Nephron progenitor cell (in vitro differentiated cells): ENCODE measurements around the gene COL5A2.
A peak's percentile ranks its signal among the peaks of the same experiment; 100 is the strongest.

ENCODE experiments used
- DNase-seq: peaks from one replicate; pipeline ENCODE4 v3.0.0; 2021
- H3K27ac Mint-ChIP-seq: 2 replicates; pipeline ENCODE4 v1.8.0; 2021; ENCODE audit warnings: mild to moderate bottlenecking, moderate library complexity, mixed read lengths
- H3K27me3 Mint-ChIP-seq: 2 replicates; pipeline ENCODE4 v1.8.0; 2021; ENCODE audit warnings: mild to moderate bottlenecking, low read depth, mixed read lengths; ENCODE audit not compliant: poor library complexity
- H3K36me3 Mint-ChIP-seq: 2 replicates; pipeline ENCODE4 v1.8.0; 2021; ENCODE audit warnings: low read depth, mixed read lengths
- H3K4me1 Mint-ChIP-seq: 2 replicates; pipeline ENCODE4 v1.8.0; 2021; ENCODE audit warnings: mixed read lengths
- H3K4me3 Mint-ChIP-seq: 2 replicates; pipeline ENCODE4 v1.8.0; 2021; ENCODE audit warnings: mild to moderate bottlenecking, moderate library complexity, mixed read lengths
- H3K9me3 Mint-ChIP-seq: 2 replicates; pipeline ENCODE4 v1.8.0; 2021; ENCODE audit warnings: mild to moderate bottlenecking, moderate library complexity, mixed read lengths
- TF ChIP-seq, protein P1 (sequence below): fragments of 200-600 bp; sonication (generic); IDR thresholded peaks from 2 replicates; pipeline ENCODE4 v1.5.0; 2021; ENCODE audit warnings: antibody characterized with exemption

The COL5A2 gene

GRCh38 chr2:189129971-189130370 is 49.6 kb downstream of the COL5A2 start:
- no peak overlapping the region for H3K4me3 Mint-ChIP-seq
- TF ChIP-seq, protein P1, sequence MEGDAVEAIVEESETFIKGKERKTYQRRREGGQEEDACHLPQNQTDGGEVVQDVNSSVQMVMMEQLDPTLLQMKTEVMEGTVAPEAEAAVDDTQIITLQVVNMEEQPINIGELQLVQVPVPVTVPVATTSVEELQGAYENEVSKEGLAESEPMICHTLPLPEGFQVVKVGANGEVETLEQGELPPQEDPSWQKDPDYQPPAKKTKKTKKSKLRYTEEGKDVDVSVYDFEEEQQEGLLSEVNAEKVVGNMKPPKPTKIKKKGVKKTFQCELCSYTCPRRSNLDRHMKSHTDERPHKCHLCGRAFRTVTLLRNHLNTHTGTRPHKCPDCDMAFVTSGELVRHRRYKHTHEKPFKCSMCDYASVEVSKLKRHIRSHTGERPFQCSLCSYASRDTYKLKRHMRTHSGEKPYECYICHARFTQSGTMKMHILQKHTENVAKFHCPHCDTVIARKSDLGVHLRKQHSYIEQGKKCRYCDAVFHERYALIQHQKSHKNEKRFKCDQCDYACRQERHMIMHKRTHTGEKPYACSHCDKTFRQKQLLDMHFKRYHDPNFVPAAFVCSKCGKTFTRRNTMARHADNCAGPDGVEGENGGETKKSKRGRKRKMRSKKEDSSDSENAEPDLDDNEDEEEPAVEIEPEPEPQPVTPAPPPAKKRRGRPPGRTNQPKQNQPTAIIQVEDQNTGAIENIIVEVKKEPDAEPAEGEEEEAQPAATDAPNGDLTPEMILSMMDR = no peak
- H3K4me1 Mint-ChIP-seq = peaks cover 37% of the 10 kb centered on the region
- DNase-seq = no peak
- H3K27me3 Mint-ChIP-seq = no peaks in the 10 kb centered on the region
- no peaks in the 10 kb centered on the region for H3K9me3 Mint-ChIP-seq
- H3K36me3 Mint-ChIP-seq = peaks cover 22% of the 10 kb centered on the region
- H3K27ac Mint-ChIP-seq = peak overlapping the region; percentile 27

GRCh38 chr2:189128970-189129369 is 50.6 kb downstream of the COL5A2 start:
- TF ChIP-seq, protein P1 = no peak
- H3K27ac Mint-ChIP-seq = peak overlapping the region; percentile 94

GRCh38 chr2:189127756-189128155 is 51.8 kb downstream of the COL5A2 start:
- no peak for DNase-seq
- Mint-ChIP-seq H3K9me3 (no peaks in the 10 kb centered on the region), H3K27me3 (no peaks in the 10 kb centered on the region), H3K36me3 (peaks cover 9% of the 10 kb centered on the region), H3K27ac (peak overlapping the region; percentile 21), H3K4me1 (peaks cover 31% of the 10 kb centered on the region), H3K4me3 (no peak overlapping the region)
- TF ChIP-seq, protein P1 = no peak

More at GRCh38 chr2:189128970-189129369, 50.6 kb downstream of the COL5A2 start:
- no peaks in the 10 kb centered on the region for H3K9me3 Mint-ChIP-seq
- peak overlapping the region; percentile 31 for H3K4me3 Mint-ChIP-seq
- DNase-seq = no peak
- H3K4me1 Mint-ChIP-seq = peaks cover 37% of the 10 kb centered on the region
- peaks cover 17% of the 10 kb centered on the region for H3K36me3 Mint-ChIP-seq
- no peaks in the 10 kb centered on the region for H3K27me3 Mint-ChIP-seq

DNA sequence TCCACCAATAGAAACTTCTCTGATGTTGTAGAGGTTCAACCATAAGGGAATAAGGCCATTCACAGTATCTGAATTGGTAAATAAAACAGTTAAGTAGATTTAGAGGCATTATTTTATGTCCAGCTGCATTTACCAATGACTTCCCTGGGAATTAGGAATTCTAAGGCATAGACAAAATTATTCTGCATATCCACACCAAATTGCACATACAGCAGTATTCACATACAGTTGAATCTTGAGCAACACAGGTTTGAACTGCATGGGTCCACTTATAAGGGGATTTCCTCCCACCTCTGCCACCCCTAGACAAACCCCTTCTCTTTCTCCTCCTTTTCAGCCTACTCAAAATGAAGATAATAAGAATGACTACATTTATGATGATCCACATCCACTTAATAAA is 54.4 kb downstream of the COL5A2 start:
- TF ChIP-seq, protein P1 = no peak
- Mint-ChIP-seq H3K27ac (no peak overlapping the region), H3K4me1 (peaks cover 31% of the 10 kb centered on the region), H3K9me3 (no peaks in the 10 kb centered on the region), H3K27me3 (no peaks in the 10 kb centered on the region), H3K36me3 (peaks cover 18% of the 10 kb centered on the region), H3K4me3 (no peak overlapping the region)
- no peak for DNase-seq

DNA sequence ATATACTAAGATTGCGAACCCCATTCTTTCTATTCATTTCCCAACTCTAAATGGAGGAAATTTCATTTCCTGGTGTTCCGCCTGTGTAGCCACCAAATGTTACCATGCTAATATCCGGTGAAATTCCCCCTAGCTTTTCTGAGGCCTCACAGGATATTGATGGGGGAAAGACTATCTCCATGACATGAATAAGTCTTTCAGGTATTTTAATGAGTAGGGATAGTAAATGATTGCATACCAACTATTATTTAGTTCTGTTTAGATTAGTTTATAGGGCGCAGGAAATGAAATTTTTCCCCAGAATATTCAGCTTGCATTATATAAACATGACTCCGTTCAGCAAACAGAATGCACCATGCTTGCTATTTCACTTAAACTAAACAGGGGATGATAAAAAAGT is 55.4 kb downstream of the COL5A2 start:
- H3K27ac Mint-ChIP-seq = no peak overlapping the region
- H3K9me3 Mint-ChIP-seq = no peaks in the 10 kb centered on the region
- peaks cover 23% of the 10 kb centered on the region for H3K4me1 Mint-ChIP-seq
- TF ChIP-seq, protein P1 = no peak
- no peaks in the 10 kb centered on the region for H3K27me3 Mint-ChIP-seq
- H3K36me3 Mint-ChIP-seq = peaks cover 18% of the 10 kb centered on the region
- no peak for DNase-seq
- H3K4me3 Mint-ChIP-seq = no peak overlapping the region

GRCh38 chr2:189118386-189118785 is 61.2 kb downstream of the COL5A2 start:
- Mint-ChIP-seq H3K27me3 (no peaks in the 10 kb centered on the region), H3K36me3 (peaks cover 9% of the 10 kb centered on the region), H3K4me1 (peaks cover 24% of the 10 kb centered on the region), H3K4me3 (no peak overlapping the region), H3K9me3 (no peaks in the 10 kb centered on the region), H3K27ac (no peak overlapping the region)
- no peak for DNase-seq
- TF ChIP-seq, protein P1 = no peak
